LNCaP clone FGC (cell line): ENCODE data around the gene TNFRSF17.

Experiments used
- DNase-seq: peaks from one replicate; pipeline ENCODE4 v3.0.0-alpha.2; 2011; ENCODE audit warnings: low read depth
- H3K4me3 ChIP-seq: 2 replicates; pipeline ENCODE4 v1.5.1; 2011; ENCODE audit warnings: mild to moderate bottlenecking, low read depth, low read length, control low read depth
- CTCF ChIP-seq: IDR thresholded peaks from 2 replicates; pipeline ENCODE4 v1.5.1; 2012; ENCODE audit warnings: mild to moderate bottlenecking; ENCODE audit not compliant: control insufficient read depth, insufficient read depth; ENCODE audit errors: extremely low read depth

The TNFRSF17 gene

GRCh38 chr16:11977376-11978041, 12.5 kb downstream of the TNFRSF17 start:
- TF ChIP-seq CTCF, result no peak
- peak overlapping the region; percentile 82 for H3K4me3 ChIP-seq
- no peak for DNase-seq

GRCh38 chr16:11978080-11978479, 13.1 kb downstream of the TNFRSF17 start:
- DNase-seq, result no peak
- TF ChIP-seq CTCF, result no peak
- peak overlapping the region; percentile 82; the same call in 1 of the 2 replicates for H3K4me3 ChIP-seq

GRCh38 chr16:11979013-11979672, 14.1 kb downstream of the TNFRSF17 start:
- H3K4me3 ChIP-seq, result no peak overlapping the region
- no peak for TF ChIP-seq CTCF
- no peak for DNase-seq

- no peak for TF ChIP-seq CTCF
- no peak overlapping the region for H3K4me3 ChIP-seq
- DNase-seq, result no peak
Measured at GRCh38 chr16:11980136-11980844, 15.3 kb downstream of the TNFRSF17 start.

GRCh38 chr16:11985250-11985649, 20.2 kb downstream of the TNFRSF17 start:
- no peak for TF ChIP-seq CTCF
- no peak overlapping the region for H3K4me3 ChIP-seq
- no peak for DNase-seq

- TF ChIP-seq CTCF, result no peak
Measured at GRCh38 chr16:11986521-11987057, 21.6 kb downstream of the TNFRSF17 start.

More at GRCh38 chr16:11986521-11987057, 21.6 kb downstream of the TNFRSF17 start:
- DNase-seq, result no peak
- no peak overlapping the region for H3K4me3 ChIP-seq
